Osteoblast (primary cell): Measurements from ENCODE around the gene IQCE. TPM values are rescaled to one million over a fixed set of nuclear protein-coding genes. Genes with fewer than 3 reads are reported as not detected.

Experiments
- DNase-seq: peaks from one replicate; pipeline ENCODE4 v3.0.0; 2011; ENCODE audit warnings: low spot score, mixed read lengths; ENCODE audit not compliant: insufficient read length; ENCODE audit errors: missing footprints
- H2AFZ ChIP-seq: 2 replicates; pipeline ENCODE4 v1.6.0; 2011; ENCODE audit warnings: mild to moderate bottlenecking, low read length
- H3K27ac ChIP-seq: 2 replicates; pipeline ENCODE4 v1.5.1; 2011; ENCODE audit warnings: mild to moderate bottlenecking, low read depth, low read length, moderate library complexity
- H3K27me3 ChIP-seq: 2 replicates; pipeline ENCODE4 v1.6.0; 2012; ENCODE audit warnings: mild to moderate bottlenecking, control low read depth, inconsistent platforms, low read length, moderate library complexity; ENCODE audit not compliant: insufficient read depth
- H3K36me3 ChIP-seq: 2 replicates; pipeline ENCODE4 v1.5.1; 2011; ENCODE audit warnings: mild to moderate bottlenecking, low read length, control low read depth, moderate library complexity; ENCODE audit not compliant: insufficient read depth
- H3K4me1 ChIP-seq: 2 replicates; pipeline ENCODE4 v1.5.1; 2011; ENCODE audit warnings: mild to moderate bottlenecking, low read length, control low read depth, moderate library complexity; ENCODE audit not compliant: insufficient read depth
- H3K4me2 ChIP-seq: 2 replicates; pipeline ENCODE4 v1.6.0; 2011; ENCODE audit warnings: mild to moderate bottlenecking, low read length; ENCODE audit not compliant: insufficient read depth
- H3K4me3 ChIP-seq: fragments of 200-600 bp; sonication (generic); 3 replicates; pipeline ENCODE4 v1.5.1; 2012; ENCODE audit warnings: mild to moderate bottlenecking, low read length, inconsistent platforms; ENCODE audit not compliant: insufficient read depth
- H3K79me2 ChIP-seq: 2 replicates; pipeline ENCODE4 v1.6.0; 2012; ENCODE audit warnings: mild to moderate bottlenecking, low read length, control low read depth, inconsistent platforms; ENCODE audit not compliant: insufficient read depth
- H3K9me3 ChIP-seq: 2 replicates; pipeline ENCODE4 v1.5.1; 2011; ENCODE audit warnings: low read depth, low read length, control low read depth
- H4K20me1 ChIP-seq: 2 replicates; pipeline ENCODE4 v1.6.0; 2012; ENCODE audit warnings: mild to moderate bottlenecking, low read length, control low read depth; ENCODE audit not compliant: insufficient read depth
- total RNA-seq: library from RNA; depleted of rRNA; stranded (reverse); fragments of >200 nt; gene quantifications from 2 replicates; pipeline ENCODE4 v1.2.3, GENCODE V29; 2012
- TF ChIP-seq, protein P1 (sequence below): IDR thresholded peaks from 2 replicates; pipeline ENCODE4 v1.5.1; 2011; ENCODE audit warnings: mild to moderate bottlenecking, low read depth, low read length, moderate library complexity; ENCODE audit errors: extremely low read depth

Gene IQCE
- total RNA-seq, 1 donor: 18.8 TPM

DNA sequence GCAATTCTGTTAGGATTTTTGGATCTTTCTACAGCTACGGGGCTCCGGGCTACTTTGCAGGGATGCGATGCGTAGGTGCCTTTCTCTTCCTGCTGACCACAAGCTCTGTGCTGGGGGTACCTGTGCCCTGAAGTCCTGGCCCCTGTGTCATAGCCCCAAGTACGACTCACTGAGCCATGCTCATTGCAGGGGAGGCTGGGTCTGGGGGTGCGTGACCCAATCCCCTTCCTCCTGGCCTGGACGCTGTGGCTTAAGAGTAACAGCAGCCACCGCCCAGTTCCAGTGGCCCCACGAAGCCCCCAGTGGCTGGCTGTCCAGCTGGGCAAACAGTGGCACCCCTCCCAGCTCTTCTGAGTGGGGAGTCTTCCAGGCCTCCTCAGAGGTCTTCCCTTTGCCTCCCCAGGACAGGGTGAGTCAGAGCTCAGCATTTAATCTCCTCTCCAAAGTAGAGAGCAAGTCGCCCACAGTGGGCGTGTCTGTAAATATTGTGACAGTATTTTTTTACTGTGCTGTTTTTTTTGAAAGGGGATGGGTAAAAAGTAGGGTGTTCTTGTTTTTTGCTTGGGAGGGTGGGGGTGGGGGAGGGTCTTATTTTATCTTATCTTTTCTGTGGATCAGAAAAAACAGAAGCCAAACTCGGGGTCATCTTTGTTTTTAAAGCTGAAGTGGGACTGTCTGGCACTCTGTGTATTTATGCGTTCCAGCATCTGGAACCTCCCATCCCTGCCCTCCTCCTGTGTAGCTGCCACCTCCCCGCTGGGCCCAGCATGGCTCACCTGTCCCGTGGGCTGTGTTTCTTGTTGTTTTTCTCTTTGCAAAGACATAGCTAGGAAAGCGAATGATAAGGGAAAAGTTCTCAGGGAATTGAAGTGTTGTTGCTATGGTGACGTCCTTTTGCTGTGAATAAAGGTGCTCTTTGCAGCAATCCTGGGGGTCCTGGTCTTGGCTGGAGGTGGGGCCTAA is 31.0 kb upstream of the IQCE start:
- no peak overlapping the region for H3K4me3 ChIP-seq
- H4K20me1 ChIP-seq: peaks cover 46% of the 10 kb centered on the region
- H3K9me3 ChIP-seq: no peaks in the 10 kb centered on the region
- TF ChIP-seq, protein P1, sequence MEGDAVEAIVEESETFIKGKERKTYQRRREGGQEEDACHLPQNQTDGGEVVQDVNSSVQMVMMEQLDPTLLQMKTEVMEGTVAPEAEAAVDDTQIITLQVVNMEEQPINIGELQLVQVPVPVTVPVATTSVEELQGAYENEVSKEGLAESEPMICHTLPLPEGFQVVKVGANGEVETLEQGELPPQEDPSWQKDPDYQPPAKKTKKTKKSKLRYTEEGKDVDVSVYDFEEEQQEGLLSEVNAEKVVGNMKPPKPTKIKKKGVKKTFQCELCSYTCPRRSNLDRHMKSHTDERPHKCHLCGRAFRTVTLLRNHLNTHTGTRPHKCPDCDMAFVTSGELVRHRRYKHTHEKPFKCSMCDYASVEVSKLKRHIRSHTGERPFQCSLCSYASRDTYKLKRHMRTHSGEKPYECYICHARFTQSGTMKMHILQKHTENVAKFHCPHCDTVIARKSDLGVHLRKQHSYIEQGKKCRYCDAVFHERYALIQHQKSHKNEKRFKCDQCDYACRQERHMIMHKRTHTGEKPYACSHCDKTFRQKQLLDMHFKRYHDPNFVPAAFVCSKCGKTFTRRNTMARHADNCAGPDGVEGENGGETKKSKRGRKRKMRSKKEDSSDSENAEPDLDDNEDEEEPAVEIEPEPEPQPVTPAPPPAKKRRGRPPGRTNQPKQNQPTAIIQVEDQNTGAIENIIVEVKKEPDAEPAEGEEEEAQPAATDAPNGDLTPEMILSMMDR: no peak
- H3K4me1 ChIP-seq: peaks cover 52% of the 10 kb centered on the region
- H3K79me2 ChIP-seq: peaks cover 10% of the 10 kb centered on the region
- H3K27me3 ChIP-seq: no peaks in the 10 kb centered on the region
- H2AFZ ChIP-seq: no peak overlapping the region
- peak overlapping the region; percentile 1 for H3K4me2 ChIP-seq
- no peak overlapping the region for H3K27ac ChIP-seq
- DNase-seq: peak; percentile 100
- peaks cover 22% of the 10 kb centered on the region for H3K36me3 ChIP-seq

DNA sequence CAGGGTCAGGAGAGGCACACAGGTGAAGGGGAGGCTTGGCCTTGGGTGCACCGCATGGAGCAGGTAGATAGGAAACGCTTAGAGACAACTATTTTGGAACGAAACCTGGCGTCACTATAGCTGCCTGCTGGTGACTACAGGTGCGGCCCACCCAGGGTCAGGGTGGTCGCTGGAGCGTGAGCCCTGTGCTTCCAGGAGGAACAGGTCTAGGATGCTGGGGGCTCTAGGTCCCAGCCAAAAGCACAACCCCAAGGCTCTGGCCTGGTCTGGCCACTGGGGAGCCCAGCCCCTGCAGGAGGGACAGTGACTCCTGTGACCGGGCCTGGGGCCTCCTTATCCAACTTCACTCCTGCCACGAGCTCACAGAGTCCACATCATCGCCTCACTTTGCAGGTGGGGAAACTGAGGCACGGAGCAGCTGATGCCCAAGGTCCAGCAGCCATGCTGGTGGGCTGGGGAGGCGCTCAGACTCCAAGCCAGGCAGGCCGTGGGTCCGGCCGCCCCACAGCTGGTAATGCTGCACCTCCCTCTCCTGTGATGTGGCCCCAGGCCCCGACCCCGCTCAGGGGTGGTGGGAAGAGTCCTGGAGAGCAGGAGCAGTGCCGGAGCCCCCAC is 30.2 kb upstream of the IQCE start:
- Histone ChIP-seq H3K9me3 (no peaks in the 10 kb centered on the region), H3K4me1 (peaks cover 44% of the 10 kb centered on the region), H4K20me1 (peaks cover 40% of the 10 kb centered on the region), H2AFZ (no peak overlapping the region), H3K27me3 (no peaks in the 10 kb centered on the region), H3K79me2 (peaks cover 6% of the 10 kb centered on the region), H3K36me3 (peaks cover 22% of the 10 kb centered on the region), H3K27ac (no peak overlapping the region), H3K4me3 (no peak overlapping the region), H3K4me2 (no peak overlapping the region)
- TF ChIP-seq, protein P1: no peak
- no peak for DNase-seq

DNA sequence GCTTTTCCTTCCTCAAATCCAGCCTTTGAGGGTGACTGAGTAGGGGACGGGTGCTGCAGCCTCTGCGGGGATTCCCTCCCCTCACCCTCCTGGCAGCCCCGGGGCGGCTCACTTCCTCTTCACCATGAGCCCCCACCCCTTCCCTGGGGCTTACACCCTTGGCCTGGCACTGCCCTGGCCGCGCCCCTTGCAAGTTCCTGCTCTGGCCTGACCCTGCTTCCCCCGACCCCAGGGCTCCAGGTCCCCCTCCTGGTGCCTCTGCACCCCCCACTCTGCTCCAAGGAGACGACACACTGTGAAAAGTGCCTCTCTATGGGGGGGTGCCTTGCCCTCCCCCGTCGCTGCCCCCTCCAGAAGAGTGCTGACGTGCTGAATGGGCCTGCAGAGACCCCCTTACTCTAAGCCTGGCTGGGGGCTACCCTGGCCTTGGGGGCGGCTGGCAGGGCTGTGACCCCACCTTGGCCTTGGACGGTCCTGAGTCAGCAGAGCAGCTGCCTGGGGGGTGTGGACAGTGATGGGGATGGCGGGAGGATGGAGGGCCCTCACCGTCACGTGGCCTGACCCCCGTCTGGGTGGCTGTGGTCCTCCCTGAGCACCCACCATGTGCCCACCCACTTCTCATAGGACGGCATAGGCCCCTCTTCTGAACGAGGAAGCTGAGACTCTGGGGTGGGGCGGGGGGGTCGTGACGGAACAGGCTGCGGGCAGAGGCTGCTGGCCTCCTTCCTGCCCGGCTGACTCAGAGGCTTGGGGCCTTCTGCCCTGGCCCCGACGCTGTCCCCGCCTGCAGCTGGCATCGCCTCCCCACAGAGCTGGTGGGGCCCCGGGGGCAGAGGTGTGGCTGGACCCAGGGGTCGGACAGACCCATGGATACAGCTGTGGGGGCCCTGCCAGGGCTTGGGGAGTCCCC is 29.4 kb upstream of the IQCE start:
- Histone ChIP-seq H3K27me3 (no peaks in the 10 kb centered on the region), H3K9me3 (no peaks in the 10 kb centered on the region), H3K4me2 (peak overlapping the region; percentile 28), H3K4me1 (peaks cover 38% of the 10 kb centered on the region), H3K79me2 (peaks cover under 1% of the 10 kb centered on the region), H2AFZ (no peak overlapping the region), H3K4me3 (peak overlapping the region; percentile 16), H3K27ac (peak overlapping the region; percentile 45), H3K36me3 (peaks cover 22% of the 10 kb centered on the region), H4K20me1 (peaks cover 35% of the 10 kb centered on the region)
- DNase-seq: peak; percentile 99
- TF ChIP-seq, protein P1: no peak
